ENCODE measurements around the gene CARD19.

DNA sequence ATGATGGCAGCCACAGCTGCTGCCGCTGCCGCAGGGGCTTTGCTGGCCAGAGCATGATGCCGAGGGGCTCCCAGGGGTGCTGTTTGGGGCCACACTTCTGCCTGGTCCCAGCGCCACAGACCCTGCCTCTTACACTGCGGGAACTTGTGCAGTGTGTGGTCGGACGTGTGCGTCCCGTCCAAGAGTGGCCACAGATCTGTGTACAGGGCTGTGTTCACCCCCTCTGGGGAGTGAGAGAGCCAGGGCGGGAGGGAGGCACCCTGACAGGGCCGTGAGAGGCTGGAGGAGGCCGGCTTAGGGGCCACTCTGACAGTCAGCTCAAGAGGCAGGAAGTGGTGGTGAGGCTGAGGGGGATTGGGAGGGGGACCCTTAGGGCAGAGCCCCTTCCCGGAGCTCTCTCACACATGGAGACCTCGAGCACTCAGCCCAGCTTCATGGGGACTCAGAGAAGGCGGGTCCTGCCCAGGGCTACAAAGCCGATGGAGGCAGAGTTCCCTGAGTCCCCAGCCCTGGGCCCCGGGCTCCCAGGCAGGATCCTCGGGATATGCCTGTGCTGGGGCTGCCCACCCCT, 13.1 kb upstream of the CARD19 start:
- TF ChIP-seq POLR2A (IDR thresholded peaks at IDR 0.05): no peak
- TF ChIP-seq, protein P1, sequence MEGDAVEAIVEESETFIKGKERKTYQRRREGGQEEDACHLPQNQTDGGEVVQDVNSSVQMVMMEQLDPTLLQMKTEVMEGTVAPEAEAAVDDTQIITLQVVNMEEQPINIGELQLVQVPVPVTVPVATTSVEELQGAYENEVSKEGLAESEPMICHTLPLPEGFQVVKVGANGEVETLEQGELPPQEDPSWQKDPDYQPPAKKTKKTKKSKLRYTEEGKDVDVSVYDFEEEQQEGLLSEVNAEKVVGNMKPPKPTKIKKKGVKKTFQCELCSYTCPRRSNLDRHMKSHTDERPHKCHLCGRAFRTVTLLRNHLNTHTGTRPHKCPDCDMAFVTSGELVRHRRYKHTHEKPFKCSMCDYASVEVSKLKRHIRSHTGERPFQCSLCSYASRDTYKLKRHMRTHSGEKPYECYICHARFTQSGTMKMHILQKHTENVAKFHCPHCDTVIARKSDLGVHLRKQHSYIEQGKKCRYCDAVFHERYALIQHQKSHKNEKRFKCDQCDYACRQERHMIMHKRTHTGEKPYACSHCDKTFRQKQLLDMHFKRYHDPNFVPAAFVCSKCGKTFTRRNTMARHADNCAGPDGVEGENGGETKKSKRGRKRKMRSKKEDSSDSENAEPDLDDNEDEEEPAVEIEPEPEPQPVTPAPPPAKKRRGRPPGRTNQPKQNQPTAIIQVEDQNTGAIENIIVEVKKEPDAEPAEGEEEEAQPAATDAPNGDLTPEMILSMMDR (IDR thresholded peaks at IDR 0.05): no peak

Measured in Peyer's patch (tissue), 4 donors.